Stimulated activated CD4-positive, alpha-beta T cell treated with anti-CD3 and anti-CD28 coated beads, Interleukin-12 subunit alpha, Interleukin-12 subunit beta, amount 100 ng/mL, for 48 hours (primary cell): ENCODE data around the gene TTBK2.

ENCODE experiments used
- DNase-seq, 3 donors: peaks; one replicate each; pipeline ENCODE4 v3.0.0-alpha.2; 2020; ENCODE audit warnings: low read depth in 2 of 3, low spot score in 1 of 3

TTBK2 gene

GRCh38 chr15:42832576-42832975, 88.0 kb downstream of the TTBK2 start:
- no peak for DNase-seq

DNA sequence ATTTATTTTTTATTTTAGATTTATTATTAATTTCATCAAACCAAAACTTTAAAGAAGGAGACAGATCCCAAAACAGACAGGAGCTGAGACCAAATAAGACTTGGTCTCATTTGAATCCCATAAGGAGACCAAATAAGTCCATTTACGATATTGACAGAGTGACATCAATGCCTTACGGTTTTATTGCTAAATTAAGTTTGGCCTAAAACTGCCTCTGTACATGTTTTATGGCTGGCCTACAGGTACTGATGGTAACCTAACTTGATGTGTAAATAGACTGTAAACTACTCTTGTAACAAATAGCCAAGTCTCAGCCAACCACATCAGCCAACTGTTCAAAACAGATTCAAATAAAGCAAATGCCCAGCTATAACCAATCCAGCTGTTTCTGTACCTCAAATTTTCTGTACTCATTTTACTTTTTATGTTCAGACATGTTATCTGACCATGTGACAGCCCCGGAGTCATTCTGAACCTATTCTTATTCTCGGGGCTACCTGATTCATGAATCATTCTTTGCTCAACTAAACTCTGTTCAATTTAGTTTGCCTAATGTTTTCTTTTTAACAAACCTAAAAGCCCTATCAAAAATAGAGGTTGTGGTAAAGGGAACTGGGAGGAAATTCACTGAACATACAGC, 94.2 kb downstream of the TTBK2 start:
- no peak for DNase-seq

DNA sequence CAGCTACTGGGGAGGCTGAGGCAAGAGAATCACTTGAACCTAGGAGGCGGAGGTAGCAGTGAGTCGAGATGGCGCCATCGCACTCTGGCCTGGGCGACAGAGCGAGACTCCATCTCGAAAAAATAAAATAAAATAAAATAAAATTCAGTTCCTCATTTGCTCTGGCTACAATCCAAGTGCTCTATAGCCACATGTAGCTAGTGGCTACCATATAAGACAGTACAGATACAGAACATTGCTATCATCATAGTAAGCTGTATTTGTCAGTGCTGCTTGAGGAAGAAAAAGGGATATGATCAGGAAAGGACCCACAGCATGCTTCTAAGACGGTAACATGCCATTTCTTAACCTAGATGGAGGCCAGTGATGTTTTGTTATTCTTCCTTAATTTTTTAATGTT, 95.0 kb downstream of the TTBK2 start:
- no peak for DNase-seq

- no peak for DNase-seq
Observed at GRCh38 chr15:42820811-42821210, 99.8 kb downstream of the TTBK2 start.

DNA sequence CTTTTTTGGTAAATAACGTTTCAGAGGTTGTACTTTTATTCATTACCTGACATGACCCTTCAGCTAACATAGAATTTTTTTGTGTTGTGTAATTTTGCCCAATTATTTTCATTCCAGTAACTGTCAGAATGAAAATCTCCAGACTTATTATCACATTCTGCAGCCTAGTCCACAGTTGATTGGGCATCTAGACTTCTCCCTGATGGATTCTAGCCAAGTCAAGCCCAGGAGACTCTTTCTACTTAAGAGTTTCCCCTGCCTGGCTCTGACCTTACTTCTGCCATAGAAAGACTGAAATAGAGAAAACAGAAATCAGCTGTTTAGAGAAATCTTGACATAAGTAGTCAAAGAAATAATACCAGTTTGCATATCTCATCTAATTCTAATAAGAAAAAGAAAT, 100.8 kb downstream of the TTBK2 start:
- DNase-seq = no peak

DNA sequence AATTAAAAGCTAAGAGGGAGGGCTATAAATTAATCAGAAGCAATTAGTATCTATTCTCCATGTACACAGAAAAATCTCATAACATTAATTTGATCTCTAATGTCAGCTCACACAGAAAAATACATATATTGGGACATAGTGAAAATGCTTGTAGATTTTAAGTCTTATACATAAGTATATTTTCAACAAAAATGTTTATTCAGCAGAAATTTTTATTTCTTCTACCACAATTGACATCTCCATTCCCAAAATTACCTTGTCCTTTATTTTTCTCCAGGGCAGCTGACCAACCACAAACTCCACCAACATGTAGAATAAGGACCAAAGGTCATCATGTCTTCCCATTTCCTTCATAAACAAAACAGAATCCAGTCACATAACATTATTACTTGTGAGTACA, 109.1 kb downstream of the TTBK2 start:
- no peak for DNase-seq

- no peak for DNase-seq
Observed at GRCh38 chr15:42808913-42809312, 111.7 kb downstream of the TTBK2 start.

DNA sequence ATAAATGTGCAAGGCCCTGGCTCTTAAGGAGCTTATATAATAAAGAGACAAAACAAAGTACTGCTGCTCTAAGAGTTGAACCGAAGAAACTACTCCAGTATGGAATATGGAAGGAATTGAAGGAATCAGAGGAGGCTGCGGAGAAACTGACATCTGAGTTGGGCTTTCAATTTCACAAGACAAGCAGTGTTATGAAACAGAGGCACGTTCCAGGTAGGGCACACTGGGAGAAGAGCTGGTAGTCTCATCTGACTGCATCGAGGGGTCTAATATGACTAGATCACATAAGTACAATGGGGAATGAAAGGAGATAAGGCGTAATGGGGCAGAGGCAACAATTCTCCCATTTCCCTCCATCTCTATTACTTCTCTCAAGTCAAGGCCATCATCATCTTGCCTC, 115.3 kb downstream of the TTBK2 start:
- DNase-seq = no peak

DNA sequence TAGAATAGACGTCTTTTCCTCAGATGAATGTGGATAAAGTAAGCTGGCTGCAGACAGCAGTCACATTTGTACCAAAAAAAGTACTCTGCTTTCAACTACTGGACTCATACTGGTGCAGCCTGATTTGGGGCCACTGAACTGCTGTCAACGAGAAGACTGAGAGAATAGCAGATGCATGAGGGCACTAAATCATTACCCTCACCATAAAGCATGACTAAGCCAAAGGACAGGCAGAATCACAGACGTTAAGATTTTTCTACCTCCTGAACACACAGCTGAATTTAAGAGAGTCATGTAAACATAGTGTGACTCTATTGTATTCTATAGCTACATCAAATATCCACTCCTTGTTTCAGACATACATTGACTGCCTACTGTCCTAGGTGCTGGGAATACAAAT, 115.8 kb downstream of the TTBK2 start:
- no peak for DNase-seq

- no peak for DNase-seq
Observed at GRCh38 chr15:42803436-42803835, 117.1 kb downstream of the TTBK2 start.

DNA sequence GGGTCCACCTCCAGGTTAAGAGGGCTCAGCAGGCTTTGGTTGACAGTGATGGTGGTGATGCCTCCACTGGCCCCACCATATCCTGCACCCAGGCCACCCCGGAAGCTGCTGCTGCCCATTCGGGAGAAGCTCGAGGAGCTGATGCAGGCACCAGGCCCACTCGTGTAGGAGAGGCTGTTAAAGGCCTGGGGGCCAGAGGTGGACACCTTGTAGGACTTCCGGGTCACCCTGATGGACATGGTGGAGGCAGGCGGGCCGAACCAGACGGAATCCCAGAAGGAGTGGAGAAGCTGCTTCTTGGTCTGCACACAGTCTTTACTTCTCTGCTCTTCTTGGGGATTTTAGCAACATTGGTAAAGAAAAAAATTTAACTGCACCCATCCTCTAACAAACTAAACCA, 118.4 kb downstream of the TTBK2 start:
- DNase-seq = no peak

DNA sequence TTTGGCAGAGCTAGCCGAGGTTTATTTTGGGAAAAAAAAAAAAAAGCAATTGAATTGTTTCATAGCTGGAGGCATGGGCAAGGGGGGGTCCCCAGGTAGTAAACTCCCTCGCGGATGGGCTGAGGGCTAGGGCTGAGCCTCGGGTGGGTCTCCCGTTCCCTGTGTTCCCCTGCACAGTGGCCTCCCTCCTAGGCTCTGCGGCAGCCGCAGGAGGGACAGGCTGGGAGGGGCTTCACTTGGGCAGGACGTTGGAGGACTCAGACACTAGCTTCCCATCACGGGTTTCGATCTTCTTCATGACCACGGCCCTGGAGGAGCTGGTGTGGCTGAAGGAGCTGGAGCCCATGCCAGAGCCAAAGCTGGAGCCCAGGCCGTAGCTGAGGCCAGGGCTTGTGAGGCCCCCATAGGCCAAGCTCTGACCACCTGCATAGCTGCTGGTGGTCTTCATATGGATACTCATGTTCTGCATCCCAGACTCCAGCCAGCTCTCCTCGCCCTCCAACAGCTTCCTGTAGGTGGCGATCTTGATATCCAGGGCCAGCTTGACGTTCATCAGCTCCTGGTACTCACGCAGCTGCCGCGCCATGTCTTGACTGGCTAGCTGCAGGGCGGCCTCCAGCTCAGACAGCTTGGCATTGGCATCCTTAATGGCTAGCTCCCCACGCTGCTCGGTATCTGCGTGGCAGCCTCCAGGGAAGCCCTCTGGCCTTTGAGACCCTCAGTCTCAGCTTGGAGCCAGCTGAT, 119.7 kb downstream of the TTBK2 start:
- DNase-seq = no peak

DNA sequence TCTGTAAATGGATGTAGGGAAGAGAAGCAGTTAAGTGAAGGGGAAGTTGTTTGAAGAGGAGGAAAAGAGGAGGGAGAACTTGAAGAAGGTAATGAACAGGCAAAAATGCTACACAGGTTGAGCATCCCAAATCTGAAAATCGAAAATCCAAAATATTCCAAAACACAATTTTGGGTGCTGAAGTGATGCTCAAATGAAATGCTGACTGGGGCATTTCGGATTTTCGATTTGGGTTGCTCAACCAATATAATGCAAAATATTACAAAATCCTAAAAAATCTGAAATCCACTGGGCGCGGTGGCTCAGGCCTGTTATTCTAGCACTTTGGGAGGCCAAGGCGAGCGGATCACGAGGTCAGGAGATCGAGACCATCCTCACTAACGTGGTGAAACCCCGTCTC, 121.8 kb downstream of the TTBK2 start:
- no peak for DNase-seq

DNA sequence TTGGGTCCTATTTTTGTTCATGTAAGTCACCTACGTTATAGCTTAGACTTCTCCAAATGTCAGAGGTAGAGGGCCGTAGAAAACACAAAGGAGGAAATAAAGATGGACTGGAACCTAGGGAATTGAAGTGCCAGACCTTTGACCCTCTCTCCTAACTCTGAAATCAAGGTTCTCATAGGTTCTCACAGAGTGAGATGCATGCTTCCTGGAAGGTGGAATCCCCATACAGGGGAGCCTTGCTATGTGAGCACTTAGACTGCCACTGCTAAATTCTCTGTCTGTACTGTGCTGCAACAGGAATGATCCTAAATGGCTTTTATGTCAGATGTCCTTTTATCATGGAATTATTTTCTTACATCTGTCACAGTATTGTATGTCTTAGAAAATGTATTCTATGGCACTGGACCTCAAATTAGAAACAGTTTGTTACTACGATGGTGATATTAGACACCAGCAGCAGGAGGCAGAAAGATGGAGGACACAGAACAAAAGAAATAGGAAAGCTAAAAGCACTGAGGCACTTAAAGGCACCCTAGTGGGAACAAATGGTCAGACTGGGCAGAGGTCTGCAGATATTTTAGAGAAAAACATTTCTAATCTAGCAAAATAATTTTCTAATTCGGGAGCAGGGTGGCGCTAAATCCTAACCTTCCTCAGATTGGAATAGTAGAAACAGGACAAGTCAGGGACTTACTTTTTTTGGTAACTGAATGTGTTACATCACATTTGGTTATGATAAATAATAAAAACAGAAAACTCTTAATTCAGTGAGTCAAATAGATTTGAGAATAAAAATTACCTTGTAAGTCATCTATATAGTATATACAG, 123.4 kb downstream of the TTBK2 start:
- DNase-seq = no peak

DNA sequence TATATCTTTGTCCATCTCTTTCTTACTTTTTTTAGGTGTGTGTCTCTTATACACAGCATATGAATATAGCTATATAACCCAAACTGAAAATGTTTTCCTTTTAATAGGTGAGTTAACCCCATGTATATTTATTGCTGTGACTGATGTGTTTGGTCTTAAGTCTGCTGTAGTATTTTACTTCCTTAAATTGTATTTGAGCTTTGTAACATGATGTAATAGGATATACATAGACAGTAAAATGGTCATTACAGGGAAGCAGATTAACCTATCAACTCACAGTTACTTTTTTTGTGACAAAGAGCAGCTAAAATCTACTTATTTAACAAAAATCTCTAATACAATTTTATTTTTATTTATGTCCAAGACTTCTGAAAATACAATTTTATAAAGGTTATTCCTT, 131.9 kb downstream of the TTBK2 start:
- DNase-seq = no peak

DNA sequence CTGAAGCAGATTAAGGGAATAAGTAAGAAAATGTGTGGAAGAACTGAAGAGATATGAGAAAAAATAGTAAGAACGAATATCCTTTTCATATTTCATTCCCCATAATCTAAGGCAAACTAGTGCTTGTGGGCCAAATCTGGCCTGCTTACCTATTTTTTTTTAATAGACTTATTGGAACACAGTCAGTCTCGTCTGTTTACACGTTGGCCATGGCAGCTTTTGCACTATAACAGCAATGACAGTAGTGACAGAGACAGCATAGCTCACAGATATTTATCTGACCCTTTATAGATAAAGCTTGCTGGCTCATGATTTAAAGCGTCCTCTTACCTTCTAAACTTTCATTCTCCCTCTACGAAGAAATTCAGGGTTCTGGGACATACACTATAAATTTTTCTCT, 133.6 kb downstream of the TTBK2 start:
- no peak for DNase-seq

DNA sequence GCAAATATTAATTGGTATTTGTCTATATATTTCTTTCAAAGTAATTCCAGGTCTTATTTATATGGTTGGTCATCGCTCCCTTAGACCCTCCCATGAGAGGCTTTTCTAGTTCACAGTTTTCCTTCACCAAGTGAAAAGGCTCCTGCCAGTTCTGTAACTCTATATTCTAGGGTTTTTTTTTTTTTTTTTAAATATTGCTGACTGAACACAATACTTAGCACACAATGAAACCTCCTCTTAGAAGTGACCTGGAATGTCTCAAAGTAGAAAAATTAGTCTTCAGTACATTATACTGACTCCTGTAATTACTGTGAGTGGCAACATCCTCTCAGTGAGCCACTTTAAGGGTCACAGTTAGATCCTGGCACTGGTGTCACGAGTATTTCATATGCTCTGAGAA, 135.0 kb downstream of the TTBK2 start:
- no peak for DNase-seq

DNA sequence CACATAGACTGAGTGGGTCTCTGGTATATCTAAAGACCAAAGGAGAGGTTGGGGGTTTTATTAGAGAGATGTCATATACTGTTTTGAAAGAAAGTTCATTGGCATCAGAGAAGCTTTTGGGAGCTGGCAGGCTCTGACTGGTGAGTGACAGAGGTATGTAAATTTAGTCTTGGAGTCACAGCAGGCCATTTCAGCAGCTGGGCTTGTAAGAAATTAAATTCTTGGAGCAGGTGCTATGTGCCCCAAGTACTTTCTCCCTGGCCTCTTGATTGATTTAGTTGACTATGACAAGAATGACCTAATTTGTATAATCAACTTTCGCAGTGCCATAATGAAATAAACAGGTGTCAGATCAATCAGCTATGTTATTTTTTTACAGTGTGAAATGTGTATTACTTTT, 135.9 kb downstream of the TTBK2 start:
- DNase-seq = no peak

DNA sequence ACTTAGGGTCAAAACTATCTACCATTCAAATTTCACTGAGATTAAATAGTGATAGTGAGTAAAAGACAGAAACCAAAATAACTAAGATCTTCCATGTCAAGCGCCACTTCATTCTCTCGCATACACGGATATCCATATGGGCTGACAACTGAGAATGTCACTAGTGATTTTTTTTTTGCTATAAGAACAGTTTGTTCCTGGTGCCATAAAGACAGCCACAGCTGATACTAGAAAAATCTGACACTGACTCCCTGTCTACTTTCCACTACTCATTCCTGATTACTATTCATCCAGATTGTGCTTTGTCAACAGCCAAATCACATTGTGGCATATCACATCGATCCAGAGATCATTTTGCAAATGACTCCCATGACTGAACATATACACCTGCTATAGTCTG, 137.9 kb downstream of the TTBK2 start:
- DNase-seq = no peak

DNA sequence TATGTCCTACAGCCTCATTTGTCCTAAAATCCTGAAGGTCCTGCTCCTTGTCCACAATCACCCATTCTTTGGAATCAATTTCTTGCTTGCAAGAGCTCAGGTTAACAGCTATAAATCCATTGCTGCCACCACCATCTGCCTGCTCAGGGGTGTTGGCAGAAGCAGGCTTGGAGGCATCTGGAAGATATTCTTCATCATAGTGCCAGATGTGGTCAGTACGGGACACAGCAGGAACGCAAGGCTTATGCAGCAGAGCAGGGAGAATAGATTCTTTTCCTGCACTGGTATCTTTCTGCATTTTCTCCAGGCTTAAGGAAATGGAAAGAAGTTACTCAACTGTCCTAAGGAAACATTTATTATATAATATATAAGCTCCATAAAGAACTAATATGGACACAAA, 145.2 kb downstream of the TTBK2 start:
- DNase-seq = no peak

GRCh38 chr15:42772901-42773300, 147.7 kb downstream of the TTBK2 start:
- DNase-seq = no peak

DNA sequence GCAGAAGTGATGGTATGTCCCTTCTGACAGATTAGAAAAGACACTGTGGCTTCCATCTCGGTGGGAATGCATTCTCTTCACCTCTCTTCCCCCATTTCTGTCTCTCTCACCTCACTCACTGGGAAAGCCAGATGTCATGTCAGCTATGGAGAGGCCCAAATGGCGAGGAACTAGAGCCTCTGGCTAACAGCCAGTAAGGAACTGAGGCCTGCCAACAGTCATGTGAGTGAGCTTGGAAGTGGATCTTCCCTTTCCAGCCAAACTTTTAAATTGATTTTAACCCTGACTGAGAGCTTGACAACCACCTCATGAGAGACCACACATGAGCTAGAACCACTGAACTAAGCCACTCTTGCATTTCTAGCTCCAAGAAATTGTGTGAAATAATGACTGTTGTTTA, 148.4 kb downstream of the TTBK2 start:
- no peak for DNase-seq
